ENCODE data around the gene SCMH1.
A peak's percentile ranks its signal among the peaks of the same experiment; 100 is the strongest.
"Not testable (repeated sequence)": the region's sequence is repeated elsewhere in the genome, so short reads cannot be mapped to it uniquely, and the experiment has no call there.

The SCMH1 gene
- total RNA-seq, result 20.6 to 36.1 reads per million in 2 experiments

DNA sequence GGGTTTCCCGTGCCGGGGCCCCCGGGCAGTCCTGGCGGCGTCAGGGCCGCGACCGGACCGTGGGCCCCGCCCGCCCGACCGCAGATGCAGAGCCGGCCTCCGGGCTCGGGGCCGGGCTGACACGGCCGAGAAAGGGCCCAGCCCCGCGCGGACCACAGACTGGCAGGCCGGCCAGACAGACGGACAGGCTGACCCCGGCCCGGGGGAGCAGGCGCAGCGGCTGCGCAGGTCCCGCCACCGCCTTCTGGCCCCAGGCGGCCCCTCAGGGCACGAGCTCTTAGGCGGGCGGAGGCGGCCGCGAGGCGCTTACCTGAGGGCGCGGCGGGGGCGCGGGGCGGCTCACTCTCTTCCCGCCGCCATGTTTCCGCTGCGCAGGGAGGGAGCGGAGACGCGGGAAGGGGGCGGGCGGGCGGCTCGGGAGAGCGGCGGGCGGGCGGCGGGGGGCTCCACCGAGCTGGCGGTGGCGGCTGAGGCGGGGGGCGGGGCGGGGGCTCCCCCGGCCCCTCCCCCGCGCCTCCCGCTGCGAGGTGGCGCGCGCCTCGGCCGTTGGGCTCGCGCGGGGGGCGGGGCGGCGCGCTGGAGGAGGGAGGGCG lies at the start of gene SCMH1:
SCMH1 (minus strand) TSS at position 558 of the 593 bp plus-strand sequence. CDS start 56,173 bp downstream, outside the sequence.
- peak; percentile 42 for DNase-seq (ENCODE audit: low read depth)

DNA sequence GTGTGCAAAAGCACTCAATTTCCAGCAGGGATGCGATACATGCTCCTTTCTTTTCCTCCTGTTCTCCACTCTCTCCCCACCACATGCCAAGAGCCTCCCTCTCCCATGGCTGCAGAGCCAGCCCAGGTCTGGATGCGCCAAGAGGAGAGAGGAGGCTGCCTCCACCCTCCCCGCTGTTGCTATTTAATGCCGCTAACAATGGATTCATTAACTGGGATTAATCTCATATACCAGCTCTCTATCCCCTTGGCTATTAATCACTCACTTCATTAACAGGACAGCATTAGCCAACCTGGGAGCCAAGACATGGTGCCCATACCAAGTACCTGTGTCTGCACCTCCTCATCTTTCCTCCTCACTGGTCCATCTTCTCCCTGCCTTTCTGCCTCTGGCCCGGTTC lies 49.1 kb upstream of the SCMH1 start:
- no peak for DNase-seq (ENCODE audit: low read depth)

DNA sequence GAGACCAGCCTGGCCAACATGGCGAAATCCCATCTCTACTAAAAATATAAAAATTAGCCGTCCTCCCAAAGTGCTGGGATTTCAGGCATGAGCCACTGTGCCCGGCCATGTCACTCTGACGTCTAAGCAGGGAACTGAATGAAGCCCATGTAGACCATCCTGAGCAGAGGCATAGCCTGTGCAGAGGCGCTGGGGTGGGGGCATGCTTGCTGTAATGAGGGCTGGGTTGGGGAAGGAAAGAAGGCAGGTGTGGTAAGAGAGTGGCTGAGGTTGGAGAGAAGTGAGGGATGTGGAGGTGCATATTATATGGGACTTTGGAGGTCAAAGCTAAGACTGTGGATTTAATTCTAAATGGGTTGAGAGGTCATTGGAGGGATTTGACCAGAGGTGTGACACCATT lies 47.1 kb upstream of the SCMH1 start:
- no peak for DNase-seq (ENCODE audit: low read depth)

DNA sequence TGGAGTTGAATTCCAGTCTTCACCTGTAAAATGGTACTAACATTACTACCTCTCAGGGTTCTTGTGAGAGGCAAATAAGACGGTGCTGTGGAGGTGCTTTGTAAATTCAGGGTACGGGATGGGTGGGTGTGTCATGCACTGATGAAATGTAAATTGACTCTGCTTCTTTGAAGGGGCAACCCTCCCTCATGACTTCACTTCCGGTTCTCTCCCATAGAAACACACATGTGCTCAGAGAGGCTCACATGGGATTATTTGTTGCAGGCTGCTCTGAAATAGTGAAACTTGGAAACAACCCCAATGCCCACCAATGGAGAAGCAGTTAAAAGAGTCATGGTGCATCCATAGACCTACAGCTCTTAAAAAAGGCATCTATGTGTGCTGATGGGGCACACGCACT lies 44.9 kb upstream of the SCMH1 start:
- DNase-seq (ENCODE audit: low read depth), result no peak

DNA sequence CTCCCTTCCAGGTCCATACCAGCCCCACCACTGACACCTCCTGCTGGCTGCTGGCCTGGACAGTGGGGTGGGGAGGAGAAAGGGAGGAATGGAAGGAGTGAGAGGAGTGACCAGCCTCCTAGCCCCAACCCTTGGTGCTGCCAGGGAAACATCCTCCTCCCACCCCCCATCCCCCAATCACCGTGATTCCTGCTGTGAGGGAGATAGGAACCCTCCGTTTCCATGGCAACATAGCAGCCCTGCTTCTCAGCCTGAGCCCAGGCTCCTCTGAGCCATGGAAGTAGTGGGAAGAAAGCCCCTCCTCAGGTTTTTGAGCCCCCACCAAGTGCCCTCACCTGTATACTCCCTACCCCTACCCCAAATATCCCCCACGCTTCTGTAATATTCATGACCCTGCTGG lies 44.4 kb upstream of the SCMH1 start:
- DNase-seq (ENCODE audit: low read depth), result no peak

DNA sequence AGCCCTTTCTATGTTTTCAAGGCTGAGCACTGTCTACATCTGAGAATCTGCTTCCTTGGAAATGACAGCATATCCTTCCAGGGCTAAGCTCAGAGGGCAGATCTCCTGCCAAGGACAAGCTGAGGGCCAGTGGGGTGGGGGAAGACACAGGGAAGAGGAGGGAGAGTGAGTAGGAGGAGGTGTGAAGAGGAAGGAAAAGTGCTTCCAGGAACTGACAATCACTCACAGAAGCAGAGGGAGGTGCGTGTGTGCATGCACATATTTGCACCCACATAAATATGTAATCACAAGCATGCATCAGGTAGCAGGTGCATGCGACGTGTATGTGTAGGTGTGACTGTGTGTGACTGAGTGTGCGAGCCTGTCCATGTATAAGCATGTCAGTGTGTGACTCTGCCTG lies 43.7 kb upstream of the SCMH1 start:
- no peak for DNase-seq (ENCODE audit: low read depth)

DNA sequence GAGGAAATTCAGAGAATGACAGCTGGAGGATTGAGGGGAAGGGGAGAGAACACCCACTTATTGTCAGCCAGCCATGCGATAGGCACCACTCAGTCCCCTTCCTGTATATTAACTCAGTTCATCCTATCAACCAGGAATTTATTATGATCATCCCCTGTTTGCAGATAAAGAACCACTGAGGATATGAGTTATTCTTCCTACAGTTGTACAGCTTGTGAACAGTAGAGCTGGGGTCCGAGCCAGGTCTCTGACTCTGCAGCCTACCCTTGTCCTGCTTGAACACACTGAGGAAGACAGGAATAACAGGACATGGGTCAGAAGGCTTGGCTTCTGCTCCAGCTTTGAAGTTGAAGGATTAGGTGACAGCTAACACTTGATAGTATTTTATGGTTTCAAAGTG lies 42.0 kb upstream of the SCMH1 start:
- no peak for DNase-seq (ENCODE audit: low read depth)

DNA sequence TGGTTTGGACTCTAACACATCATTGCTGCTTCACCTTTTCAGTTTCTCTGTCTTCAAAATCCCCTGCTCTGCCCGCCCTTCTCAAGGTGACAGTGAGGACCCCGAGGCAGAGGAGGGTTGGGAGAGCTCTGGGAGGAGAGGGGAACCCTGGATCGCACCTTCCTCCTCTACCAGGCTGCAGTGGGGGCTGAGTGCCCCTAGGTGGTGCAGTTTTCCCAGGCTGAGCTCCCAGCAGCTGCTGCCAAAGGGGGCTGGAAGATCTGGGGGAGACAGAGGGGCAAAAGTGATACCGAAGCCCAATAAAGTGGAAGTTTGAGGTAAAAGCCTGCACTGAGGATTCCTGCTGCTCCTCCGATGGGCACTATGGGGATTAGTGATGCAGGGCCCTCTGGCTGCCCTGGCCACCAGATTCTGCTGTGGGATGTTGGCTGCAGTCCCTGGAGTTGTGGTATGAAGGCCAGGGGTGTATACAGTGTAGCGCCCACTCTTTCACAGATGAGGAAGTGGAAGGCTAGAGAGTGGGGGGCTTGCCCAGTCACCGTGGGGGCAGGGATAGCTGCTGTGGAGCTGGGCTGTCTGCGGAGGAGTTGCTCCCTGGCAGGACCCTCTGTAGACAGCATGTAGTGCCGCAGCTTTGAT lies 40.7 kb upstream of the SCMH1 start:
- DNase-seq (ENCODE audit: low read depth), result peak; percentile 2

DNA sequence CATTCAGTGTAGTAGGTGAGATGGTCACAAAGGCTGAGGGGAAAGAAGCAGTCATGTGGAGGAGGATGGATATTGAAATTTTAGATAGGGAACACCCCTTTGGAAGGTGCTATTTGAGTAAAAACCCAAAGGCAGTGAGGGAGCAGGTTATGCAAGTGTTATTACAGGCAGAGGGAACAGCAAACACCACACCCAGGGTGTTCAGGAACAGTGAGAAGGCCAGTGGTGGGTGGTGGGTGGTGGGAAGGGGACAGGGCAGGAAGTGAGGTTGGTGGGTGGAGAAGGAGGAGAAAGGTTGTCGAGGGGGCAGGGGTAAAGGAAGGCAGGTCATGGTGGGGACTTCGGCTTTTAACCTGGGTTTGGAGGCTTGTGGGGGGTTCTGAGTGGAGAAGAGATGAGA lies 39.2 kb upstream of the SCMH1 start:
- no peak for DNase-seq (ENCODE audit: low read depth)

DNA sequence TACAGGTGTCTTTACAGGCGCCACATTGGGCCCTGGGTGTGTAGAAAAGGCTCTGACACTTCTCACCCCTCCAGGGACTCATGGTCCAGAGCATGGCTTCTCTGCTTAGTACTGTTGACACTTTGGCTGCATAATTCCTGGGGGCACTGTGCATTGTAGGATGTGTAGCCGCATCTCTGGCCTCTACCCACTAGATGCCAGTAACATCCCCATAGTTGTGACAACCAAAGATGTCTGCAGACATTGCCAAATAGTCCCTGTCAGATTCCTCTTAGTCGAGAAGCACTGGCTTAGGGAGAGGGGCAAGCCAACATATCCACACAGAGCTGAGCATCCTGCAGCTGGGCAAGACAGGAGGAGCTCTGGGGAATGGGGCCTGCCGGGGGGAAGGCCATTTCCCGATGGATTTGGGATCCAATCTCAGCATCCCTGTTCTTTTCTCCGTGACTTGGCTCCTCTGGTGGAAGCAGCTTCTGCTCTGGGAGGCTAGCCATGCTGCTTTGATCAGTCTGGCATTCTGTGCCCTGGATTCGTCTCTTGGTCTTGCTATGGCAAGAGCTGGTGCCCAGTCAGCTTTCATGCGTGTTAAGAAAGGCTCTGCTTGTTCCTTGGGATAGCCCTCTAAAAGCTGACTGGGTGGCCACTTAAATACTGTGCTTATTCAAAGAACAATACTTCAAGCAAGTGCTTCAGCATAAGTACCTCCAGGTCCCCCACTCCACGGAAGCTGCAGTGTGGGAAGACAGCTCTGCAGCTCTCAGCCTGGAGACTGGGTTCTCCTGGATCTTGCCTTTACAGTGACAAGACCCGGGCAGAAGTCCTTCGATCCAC lies 38.3 kb upstream of the SCMH1 start:
- no peak for DNase-seq (ENCODE audit: low read depth)

DNA sequence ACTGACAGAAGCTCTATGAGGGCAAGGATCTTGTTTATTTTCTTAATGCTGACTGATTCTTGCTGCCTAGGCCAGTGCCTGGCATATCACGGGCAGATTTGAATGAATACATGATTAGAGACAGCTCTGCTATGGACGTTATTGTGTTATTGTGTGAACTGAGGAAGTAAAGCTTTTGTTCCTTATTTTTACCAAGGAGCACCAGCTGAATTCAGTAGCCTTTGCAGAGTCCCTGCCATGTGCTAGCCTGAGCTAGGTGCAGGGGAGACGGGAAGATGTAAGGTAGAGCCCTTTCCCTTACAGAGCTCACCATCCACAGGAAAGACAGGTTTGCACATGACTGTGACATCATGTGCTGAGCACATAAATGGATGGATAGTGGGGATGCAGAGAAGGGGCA lies 36.0 kb upstream of the SCMH1 start:
- DNase-seq (ENCODE audit: low read depth), result no peak

DNA sequence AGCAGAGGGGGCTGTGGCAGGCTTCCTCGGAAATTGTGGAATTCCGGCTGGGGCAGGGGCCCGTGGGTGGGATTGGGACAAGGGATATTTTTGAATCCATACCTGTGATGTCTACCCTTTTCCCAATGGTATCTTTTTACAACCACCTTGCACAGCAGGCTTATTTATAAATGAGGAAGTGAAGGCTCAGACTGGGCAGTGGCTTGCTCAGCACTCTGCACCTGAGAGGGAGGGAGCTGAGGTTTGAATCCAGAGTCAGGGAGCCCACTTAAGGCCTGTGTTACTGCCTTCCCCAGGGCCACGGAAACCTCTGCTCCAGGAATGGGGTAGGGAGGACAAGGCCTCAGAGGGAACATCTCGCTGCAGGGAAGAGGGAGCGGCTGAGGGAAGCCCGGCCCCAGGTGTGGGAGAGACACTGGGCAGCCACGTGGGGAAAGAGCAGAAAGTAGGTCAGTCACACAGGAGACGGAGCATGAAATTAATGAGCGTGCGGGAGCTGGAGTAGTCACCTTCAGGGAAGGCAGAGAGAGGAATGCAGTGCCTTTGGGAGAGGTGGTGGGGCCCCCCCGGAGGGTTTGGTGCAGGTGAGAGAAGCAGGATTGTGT lies 35.4 kb upstream of the SCMH1 start:
- no peak for DNase-seq (ENCODE audit: low read depth)

DNA sequence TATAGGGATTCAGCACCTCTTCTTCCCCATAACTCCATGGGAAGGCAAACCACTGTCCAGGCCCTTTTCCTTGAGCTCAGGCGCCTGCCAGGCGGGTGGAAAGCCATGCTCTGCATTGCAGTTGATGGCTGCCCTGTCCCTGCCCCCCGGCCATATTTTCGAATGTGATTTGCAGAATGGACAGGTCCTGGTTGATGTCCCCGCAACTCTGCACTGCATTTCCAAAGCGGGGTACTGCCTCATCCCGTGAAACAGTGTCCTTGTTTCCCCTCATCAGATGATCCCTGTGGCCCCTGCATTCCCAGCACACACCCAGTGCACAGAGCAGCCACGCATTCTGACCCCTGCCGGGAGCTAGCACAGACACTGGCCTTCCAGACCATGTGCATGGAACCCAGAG lies 33.7 kb upstream of the SCMH1 start:
- no peak for DNase-seq (ENCODE audit: low read depth)

DNA sequence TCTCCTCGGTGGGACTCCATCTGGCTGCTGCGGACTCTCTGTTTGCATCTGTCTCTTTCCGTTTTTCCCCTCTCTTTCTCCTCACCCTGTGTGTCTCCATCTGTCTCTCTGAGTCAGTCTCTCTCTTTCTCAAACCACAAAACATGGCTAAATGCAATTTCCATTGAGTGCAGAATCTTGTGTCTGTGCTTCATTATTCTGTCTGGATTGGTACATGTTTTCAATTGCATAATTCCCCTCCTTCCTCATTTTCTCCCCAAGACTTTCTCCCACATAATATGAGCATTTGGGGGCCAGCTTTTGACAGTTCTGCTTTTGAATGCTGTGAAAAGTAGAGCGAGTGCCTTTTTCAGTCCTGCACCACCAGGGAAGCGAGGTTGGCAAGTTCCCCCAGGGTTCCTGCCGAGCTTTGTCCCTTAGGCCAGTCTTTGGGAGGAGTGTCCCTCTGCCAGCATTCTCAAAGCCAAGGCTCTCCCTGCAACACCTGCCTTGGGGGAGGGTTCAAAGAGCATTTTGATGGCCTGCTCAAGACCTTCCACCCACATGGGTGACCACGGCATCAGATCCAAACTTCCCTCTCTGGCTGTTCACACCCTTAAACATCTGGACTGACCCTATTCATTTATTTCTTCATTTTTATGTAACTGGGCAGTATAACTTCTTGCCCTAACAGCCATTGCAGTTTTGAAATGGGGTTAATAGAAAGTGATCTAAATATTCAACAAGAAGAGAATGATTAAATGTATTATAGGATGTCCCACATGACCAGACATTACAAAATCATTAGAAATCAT lies 32.8 kb upstream of the SCMH1 start:
- no peak for DNase-seq (ENCODE audit: low read depth)

DNA sequence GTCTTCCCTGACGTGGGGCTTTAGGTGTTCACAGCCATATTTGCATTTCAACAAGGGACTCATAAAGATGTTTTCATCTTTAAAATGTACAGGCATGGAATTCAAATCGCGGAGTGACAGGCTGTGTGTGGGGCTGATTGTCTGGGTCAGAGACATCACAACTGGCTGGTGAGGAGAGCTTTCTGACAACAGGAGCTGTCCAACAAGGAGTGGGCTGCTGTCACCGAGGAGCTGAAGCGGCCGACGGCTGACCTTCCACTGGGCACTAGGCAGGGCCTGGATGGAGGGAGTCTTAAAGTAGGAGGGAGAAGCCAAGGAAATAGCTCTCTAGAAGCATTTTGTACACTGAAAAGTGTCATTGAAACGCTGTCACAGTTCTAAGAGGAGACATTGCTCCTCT lies 30.5 kb upstream of the SCMH1 start:
- DNase-seq (ENCODE audit: low read depth), result no peak

DNA sequence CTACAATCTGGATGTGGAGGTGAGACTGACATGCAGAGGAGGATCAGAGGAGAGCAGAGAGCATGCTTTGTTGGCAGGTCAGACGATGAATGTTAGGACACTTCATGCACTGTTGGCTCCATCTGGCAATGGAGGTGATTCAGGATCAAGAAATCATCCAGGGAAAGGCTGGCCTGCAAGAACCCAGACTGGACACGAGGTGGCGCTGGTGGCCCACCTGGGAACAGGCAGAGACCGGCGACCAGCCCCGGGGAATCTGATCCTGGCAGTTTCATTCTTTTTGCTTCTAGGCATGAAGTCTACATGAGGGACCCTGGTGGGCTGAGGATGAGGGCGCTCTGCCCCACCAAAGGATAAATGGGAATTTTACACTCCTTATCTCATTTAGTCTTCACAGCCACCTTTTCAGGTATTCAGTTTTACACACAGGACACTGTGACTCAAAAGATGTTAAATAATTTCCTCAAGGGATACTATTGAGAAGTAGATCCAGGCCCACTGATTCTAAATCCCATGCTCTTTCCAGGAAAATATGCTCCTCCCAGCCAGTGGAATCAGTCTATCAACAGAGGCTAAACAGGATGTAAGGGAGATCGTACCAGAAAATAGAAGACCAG lies 26.2 kb upstream of the SCMH1 start:
- DNase-seq (ENCODE audit: low read depth), result peak; percentile 44

DNA sequence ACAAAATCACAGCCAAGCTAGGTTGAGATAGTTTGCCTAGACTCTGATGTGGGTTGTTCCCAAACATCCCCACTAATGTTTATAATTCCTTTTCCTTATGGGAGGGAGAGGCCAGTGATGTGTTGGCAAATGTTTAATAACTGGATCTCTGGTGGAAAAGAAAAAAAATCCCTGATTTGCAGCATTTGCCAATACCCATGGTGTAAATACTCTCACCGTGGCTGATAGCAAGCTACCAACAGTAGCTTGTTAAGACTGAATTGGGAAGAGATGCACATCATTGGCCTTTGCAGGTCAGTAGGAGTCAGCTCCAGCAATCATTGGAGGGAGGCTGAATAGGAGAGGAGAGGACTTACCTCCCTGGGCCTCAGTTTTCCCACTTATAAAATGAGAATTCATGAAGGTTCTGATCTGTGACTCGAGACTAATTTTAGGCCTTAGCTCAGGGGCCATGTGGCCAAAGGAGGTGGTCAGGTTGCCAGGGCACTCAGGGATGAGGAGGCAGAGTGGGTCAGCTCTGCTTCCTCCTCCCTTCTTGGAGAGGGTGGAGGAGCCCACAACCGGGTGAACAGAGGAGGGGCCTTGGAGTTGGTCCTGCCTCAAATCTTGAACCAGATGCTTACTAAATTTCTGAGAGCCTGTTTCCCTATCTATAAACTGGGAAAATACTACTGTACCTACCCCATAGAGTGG lies 20.0 kb upstream of the SCMH1 start:
- DNase-seq (ENCODE audit: low read depth), result no peak

DNA sequence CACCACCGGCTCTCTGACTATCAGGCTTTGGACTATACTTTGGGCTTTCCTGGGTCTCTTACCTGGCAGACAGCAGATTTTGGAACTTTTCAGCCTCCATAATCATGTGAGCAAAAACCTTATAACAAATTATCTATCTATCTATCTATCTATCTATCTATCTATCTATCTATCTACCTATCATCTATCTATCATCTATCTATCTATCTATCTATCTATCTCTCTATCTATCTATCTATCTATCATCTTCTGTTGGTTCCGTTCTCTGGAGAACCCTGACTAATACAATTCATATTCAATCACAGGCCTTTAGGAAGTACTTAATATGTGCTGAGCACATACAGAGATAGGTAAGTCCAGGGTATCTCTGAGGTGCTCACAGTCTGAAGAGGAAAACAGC lies 18.7 kb upstream of the SCMH1 start:
- no peak for DNase-seq (ENCODE audit: low read depth)

DNA sequence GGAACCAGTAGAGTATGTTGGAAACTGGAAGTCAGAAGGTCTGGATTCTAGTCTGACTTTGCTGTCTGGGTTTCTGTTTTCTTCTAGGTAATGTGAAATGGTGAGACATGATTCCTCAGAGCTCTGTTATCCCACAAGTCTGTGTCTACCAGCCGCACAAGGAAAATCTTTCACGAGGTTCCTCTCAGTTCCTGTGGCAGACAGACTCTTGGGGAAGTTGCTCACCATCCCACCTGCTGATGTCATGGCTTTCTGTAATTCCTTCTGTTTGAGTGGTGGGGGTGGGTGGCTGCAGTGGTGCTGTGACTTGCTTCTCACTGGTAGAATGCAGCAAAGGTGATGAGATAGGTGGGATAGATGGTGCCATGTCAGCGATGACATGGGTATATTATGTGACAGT lies 17.1 kb upstream of the SCMH1 start:
- DNase-seq (ENCODE audit: low read depth), result no peak

DNA sequence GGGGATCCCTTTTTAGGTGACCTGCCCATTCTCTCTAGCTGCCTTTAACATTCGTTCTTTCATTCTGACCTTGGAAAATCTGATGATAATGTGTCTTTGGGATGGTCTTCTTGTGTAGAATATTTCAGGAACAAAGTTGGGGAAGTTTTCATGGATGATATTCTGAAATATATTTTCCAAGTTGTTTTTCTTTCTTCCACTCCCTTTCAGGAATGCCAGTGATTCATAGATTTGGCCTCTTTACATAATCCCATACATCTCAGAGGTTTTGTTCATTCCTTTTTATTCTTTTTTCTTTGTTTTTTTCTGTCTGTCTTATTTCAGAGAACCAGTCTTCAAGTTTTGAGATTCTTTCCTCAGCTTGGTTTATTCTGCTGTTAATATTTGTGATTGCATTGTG lies 13.9 kb upstream of the SCMH1 start:
- no peak for DNase-seq (ENCODE audit: low read depth)

DNA sequence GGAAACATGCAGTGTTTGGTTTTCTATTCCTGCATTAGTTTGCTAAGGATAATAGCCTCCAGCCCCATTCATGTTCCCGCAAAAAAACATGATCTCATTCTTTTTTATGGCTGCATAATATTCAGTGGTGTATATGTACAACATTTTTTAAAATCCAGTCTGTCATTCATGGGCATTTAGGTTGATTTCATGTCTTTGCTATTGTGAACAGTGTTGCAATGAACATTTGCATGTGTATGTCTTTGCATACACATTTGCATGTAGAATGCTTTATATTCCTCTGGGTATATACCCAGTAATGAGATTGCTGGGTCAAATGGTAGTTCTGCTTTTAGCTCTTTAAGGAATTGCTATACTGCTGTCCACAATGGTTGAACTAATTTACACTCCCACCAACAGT lies 9.0 kb upstream of the SCMH1 start:
- not testable (repeated sequence) for DNase-seq (ENCODE audit: low read depth)

Measured in T follicular helper cell (primary cell).